Esophagus squamous epithelium (tissue), 4 donors: ENCODE data around the gene FZD4.

ENCODE experiments used
- CTCF ChIP-seq, 6 experiments: fragments of 450-650 bp in 4 of 6; fragments of 200-600 bp in 2 of 6; sonication (generic) in 2 of 6; IDR thresholded peaks; one replicate each; pipeline ENCODE4 v1.5.1; 2016 to 2019; ENCODE audit warnings: antibody characterized with exemption in 6 of 6, mild to moderate bottlenecking in 4 of 6, moderate library complexity in 4 of 6
- POLR2A ChIP-seq, 4 donors: fragments of 450-650 bp; IDR thresholded peaks; one replicate each; pipeline ENCODE4 v1.6.1; 2017; ENCODE audit warnings: antibody characterized with exemption in 4 of 4, mild to moderate bottlenecking in 4 of 4, moderate library complexity in 3 of 4

- TF ChIP-seq CTCF (IDR thresholded peaks at IDR 0.05), result no peak
- TF ChIP-seq POLR2A (IDR thresholded peaks at IDR 0.05), result no peak
These were observed 20.1 kb downstream of the FZD4 start for GRCh38 chr11:86934926-86935579.
